Left ventricle myocardium inferior (tissue), 1 donor: ENCODE data around the gene POLE. TPM values are rescaled to one million over a fixed set of nuclear protein-coding genes. Genes with fewer than 3 reads are reported as not detected.

Source experiments
- DNase-seq: peaks from one replicate; pipeline ENCODE4 v3.0.0-alpha.2; 2020
- H3K27ac ChIP-seq: fragments of 200-600 bp; replicated peaks from 2 replicates; pipeline ENCODE4 v1.8.0; 2021
- H3K27me3 ChIP-seq: fragments of 200-600 bp; 2 replicates; pipeline ENCODE4 v1.8.0; 2021; ENCODE audit warnings: low read depth
- H3K36me3 ChIP-seq: fragments of 200-600 bp; 2 replicates; pipeline ENCODE4 v1.8.0; 2021
- H3K4me1 ChIP-seq: fragments of 200-600 bp; 2 replicates; pipeline ENCODE4 v1.8.0; 2021
- H3K4me3 ChIP-seq: fragments of 200-600 bp; 2 replicates; pipeline ENCODE4 v1.8.0; 2021; ENCODE audit warnings: mild to moderate bottlenecking, moderate library complexity
- H3K9me3 ChIP-seq: fragments of 200-600 bp; replicated peaks from 2 replicates; pipeline ENCODE4 v1.8.0; 2021
- CTCF ChIP-seq: fragments of 200-600 bp; IDR thresholded peaks from 2 replicates; pipeline ENCODE4 v1.8.0; 2021; ENCODE audit warnings: antibody characterized with exemption, mild to moderate bottlenecking, borderline replicate concordance
- intact Hi-C: fragments of 100-400 bp; cut with micrococcal nuclease; formaldehyde crosslinking; loops from one replicate; pipeline ENCODE4 v1.11.0; 2022
- total RNA-seq: library from RNA; stranded (reverse); fragmentation: NEBNext Ultra II Directional; extraction: Animal tissue kit (Norgen Biotek cat#: 25700); gene quantifications from one replicate; pipeline ENCODE4 v1.2.1, GENCODE V29; 2021
- donor health status: DM: no; HTN: yes; CAD: no; lungs with severe emphysema.

Gene POLE
- total RNA-seq, 1 donor from 2014 or later = 9.0 TPM

DNA sequence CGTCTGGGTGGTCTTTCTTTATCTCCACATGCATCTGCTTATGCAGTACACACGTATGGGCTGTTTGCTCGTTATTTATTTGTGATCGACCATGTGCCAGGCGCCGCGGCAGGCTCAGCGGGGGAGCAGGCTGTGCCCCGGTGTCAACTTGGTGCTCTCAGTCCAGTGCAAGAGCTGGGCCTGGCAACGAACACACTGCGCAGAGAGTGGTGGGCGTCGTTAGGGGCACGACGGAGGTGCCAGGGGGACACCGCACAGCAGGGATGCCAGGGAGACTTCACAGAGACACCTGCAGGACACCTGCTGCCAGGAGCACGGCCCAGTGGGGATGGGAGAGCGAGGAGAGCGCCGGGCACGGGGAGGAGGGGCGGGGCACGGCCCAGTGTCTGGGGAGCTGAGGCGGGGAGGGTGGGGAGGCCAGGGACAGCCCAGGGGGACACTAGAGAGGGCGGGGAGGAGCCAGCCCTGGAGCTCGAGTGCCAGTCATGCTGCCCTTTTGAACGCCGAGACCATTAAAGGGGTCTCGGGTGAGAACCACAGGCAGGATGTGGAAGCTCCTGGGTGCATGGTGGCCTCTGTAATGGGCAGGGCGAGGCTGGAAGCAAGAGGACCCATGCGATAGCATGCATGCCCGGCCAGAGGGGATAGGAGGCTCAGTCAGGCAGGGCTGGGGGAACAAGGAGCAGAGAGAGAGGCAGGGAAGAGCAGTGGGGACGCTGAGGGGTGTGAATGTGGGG, 76.1 kb downstream of the POLE start:
- no peak overlapping the region for H3K27ac ChIP-seq
- H3K4me3 ChIP-seq = peak overlapping the region; percentile 42
- H3K9me3 ChIP-seq = peaks cover 9% of the 10 kb centered on the region
- no peak for TF ChIP-seq CTCF
- H3K4me1 ChIP-seq = peaks cover 14% of the 10 kb centered on the region
- H3K27me3 ChIP-seq = peaks cover 90% of the 10 kb centered on the region
- H3K36me3 ChIP-seq = no peaks in the 10 kb centered on the region
- intact Hi-C loops = loop anchor here (10.0 kb wide), 1 partner anchor 196 kb away; no protein-coding TSS in a partner anchor
- no peak for DNase-seq

- Histone ChIP-seq H3K9me3 (peaks cover 8% of the 10 kb centered on the region), H3K4me3 (peak within 1 kb of the TSS; percentile 42), H3K36me3 (no peaks in the 10 kb centered on the region), H3K27ac (no peak within 1 kb of the TSS), H3K4me1 (peaks cover 14% of the 10 kb centered on the region), H3K27me3 (peaks cover 90% of the 10 kb centered on the region)
- no peak for TF ChIP-seq CTCF
- intact Hi-C loops = loop anchor here (10.0 kb wide), 1 partner anchor 195 kb away; no protein-coding TSS in a partner anchor
- DNase-seq = peak; percentile 63
Measured at GRCh38 chr12:132610051-132610759, 76.9 kb downstream of the POLE start, which contains the start of gene LRCOL1. TSS of gene LRCOL1 (minus strand) at chr12:132610582. CDS start at chr12:132606251, 4,331 bp downstream.

DNA sequence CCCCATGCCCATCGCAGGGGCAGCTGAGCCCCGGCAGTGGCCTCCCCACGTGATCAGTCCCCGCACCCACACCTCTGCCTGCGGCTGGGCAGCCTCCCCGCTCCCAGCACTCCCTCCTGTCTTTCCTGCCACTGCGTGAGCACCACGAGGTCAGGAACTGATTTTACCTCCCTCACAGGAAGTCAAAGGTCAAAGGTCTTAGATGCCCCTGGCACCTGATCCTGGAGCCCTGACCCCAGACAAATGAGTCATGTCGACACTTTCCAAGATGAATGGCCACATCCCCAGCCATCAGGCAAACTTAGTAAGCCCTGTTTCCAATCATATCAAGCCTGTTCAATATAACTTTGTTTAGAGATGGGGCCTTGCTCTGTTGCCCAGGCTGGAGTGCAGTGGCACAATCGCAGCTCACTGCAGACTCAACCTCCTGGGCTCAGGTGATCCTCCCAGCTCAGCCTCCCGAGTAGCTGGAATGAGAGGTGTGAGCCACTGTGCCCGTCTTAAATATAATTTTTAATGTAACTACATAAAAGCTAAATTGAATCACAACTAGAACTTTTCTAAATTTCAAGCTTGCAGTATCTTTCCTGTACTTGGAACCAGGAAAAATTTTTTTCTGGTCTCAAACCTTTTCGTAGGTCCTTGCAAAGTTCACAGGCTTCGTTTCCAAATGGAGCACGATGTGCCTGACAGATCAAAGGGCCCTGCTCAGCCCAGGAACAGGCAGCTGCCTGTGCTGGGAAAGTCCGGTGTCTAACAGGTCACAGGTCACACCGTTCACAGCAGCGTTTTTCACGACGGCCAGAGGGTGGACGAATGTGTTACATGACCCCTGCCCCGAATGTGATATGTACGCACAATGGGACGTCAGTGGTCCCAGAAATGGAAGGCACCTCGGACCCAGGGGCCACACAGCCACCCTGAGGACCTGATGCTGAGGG, 78.6 kb downstream of the POLE start:
- no peak overlapping the region for H3K4me3 ChIP-seq
- TF ChIP-seq CTCF = no peak
- H3K27me3 ChIP-seq = peaks cover 100% of the 10 kb centered on the region
- peaks cover 8% of the 10 kb centered on the region for H3K9me3 ChIP-seq
- no peak for DNase-seq
- no peak overlapping the region for H3K27ac ChIP-seq
- no peaks in the 10 kb centered on the region for H3K36me3 ChIP-seq
- intact Hi-C loops = no loop called here
- peaks cover 21% of the 10 kb centered on the region for H3K4me1 ChIP-seq

- DNase-seq = no peak
- no peak for TF ChIP-seq CTCF
- Histone ChIP-seq H3K36me3 (no peaks in the 10 kb centered on the region), H3K9me3 (peaks cover 8% of the 10 kb centered on the region), H3K4me1 (peaks cover 34% of the 10 kb centered on the region), H3K4me3 (no peak overlapping the region), H3K27me3 (peaks cover 98% of the 10 kb centered on the region), H3K27ac (no peak overlapping the region)
- intact Hi-C loops = no loop called here
Measured at GRCh38 chr12:132606927-132607326, 80.2 kb downstream of the POLE start.

GRCh38 chr12:132606466-132606865, 80.7 kb downstream of the POLE start:
- DNase-seq = no peak
- TF ChIP-seq CTCF = no peak
- H3K9me3 ChIP-seq = peaks cover 3% of the 10 kb centered on the region

More at GRCh38 chr12:132606466-132606865, 80.7 kb downstream of the POLE start:
- no peak overlapping the region for H3K27ac ChIP-seq
- no peaks in the 10 kb centered on the region for H3K36me3 ChIP-seq
- peaks cover 34% of the 10 kb centered on the region for H3K4me1 ChIP-seq
- intact Hi-C loops = no loop called here
- no peak overlapping the region for H3K4me3 ChIP-seq
- peaks cover 97% of the 10 kb centered on the region for H3K27me3 ChIP-seq
